Muscle of leg (tissue), 16 donors: ENCODE results near the gene POU2AF3. TPM values are rescaled to one million over a fixed set of nuclear protein-coding genes. Genes with fewer than 3 reads are reported as not detected.

Experiments
- DNase-seq: peaks from one replicate; pipeline ENCODE4 v3.0.0; 2013
- H3K27ac ChIP-seq: one replicate; pipeline ENCODE4 v1.5.1; 2013; ENCODE audit warnings: mild to moderate bottlenecking, low read length, control low read depth
- H3K27me3 ChIP-seq: one replicate; pipeline ENCODE4 v1.6.1; 2013; ENCODE audit warnings: low read length; ENCODE audit not compliant: control insufficient read depth, insufficient read depth
- H3K36me3 ChIP-seq: one replicate; pipeline ENCODE4 v1.6.1; 2013; ENCODE audit warnings: low read length; ENCODE audit not compliant: control insufficient read depth, insufficient read depth
- H3K4me1 ChIP-seq: one replicate; pipeline ENCODE4 v1.6.1; 2013; ENCODE audit warnings: low read length; ENCODE audit not compliant: control insufficient read depth, insufficient read depth
- H3K4me3 ChIP-seq: one replicate; pipeline ENCODE4 v1.5.1; 2013; ENCODE audit warnings: low read length, control low read depth
- H3K9me3 ChIP-seq: replicated peaks from 2 replicates; pipeline ENCODE4 v1.6.1; 2013; ENCODE audit warnings: low read depth, low read length; ENCODE audit not compliant: control insufficient read depth
- WGBS: methylation state at CpG from one replicate; pipeline ENCODE4 v1.1.5; 2013; ENCODE audit warnings: missing lambda C conversion rate; ENCODE audit not compliant: insufficient coverage; 5-methylcytosine and 5-hydroxymethylcytosine counted together
- long read RNA-seq, 11 donors: transcript quantifications; one replicate each; lab custom pipeline, GENCODE V29; 2026
- polyA plus RNA-seq, 8 donors: library from polyadenylated mRNA; unstranded; fragments of 120-200 nt; gene quantifications; one replicate each; pipeline versions ENCODE4 v1.2.1 to v1.2.3, GENCODE V29; 2013; ENCODE audit warnings: inconsistent platforms in 1 of 8, low replicate concordance in 1 of 8; ENCODE audit not compliant: insufficient read length in 8 of 8, insufficient read depth in 1 of 8
- total RNA-seq: library from RNA; stranded (reverse); fragments of 120-200 nt; gene quantifications from one replicate; pipeline ENCODE4 v1.2.4, GENCODE V29; 2013

POU2AF3 gene, protein sequence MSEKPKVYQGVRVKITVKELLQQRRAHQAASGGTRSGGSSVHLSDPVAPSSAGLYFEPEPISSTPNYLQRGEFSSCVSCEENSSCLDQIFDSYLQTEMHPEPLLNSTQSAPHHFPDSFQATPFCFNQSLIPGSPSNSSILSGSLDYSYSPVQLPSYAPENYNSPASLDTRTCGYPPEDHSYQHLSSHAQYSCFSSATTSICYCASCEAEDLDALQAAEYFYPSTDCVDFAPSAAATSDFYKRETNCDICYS
- total RNA-seq = 2.7 TPM
- 1 to 10 TPM; 3.8 to 6.2 (median 4.7) TPM for polyA plus RNA-seq
- long read RNA-seq, donor 1, partial matches to known transcripts = 0 of 3 reads
- long read RNA-seq, donor 1, other reads (novel, unspliced or antisense) = 0 of 3 reads
- long read RNA-seq, donor 2 = 0 reads
- long read RNA-seq, donor 3, partial matches to known transcripts = 0 of 2 reads
- long read RNA-seq, donor 3, other reads (novel, unspliced or antisense) = 0 of 2 reads
- long read RNA-seq, donor 4, partial matches to known transcripts = 0 of 1 reads
- long read RNA-seq, donor 4, other reads (novel, unspliced or antisense) = 0 of 1 reads
- long read RNA-seq, donor 5, partial matches to known transcripts = 0 of 1 reads
- long read RNA-seq, donor 5, other reads (novel, unspliced or antisense) = 0 of 1 reads
- long read RNA-seq, donor 6, partial matches to known transcripts = 0 of 2 reads
- long read RNA-seq, donor 6, other reads (novel, unspliced or antisense) = 0 of 2 reads
- long read RNA-seq, donor 7, partial matches to known transcripts = 0 of 2 reads
- long read RNA-seq, donor 7, other reads (novel, unspliced or antisense) = 0 of 2 reads
- long read RNA-seq, donor 8 = 0 reads
- long read RNA-seq, donor 9, partial matches to known transcripts = 7 of 7 reads
- long read RNA-seq, donor 9, other reads (novel, unspliced or antisense) = 0 of 7 reads
- long read RNA-seq, donor 10, partial matches to known transcripts = 0 of 1 reads
- long read RNA-seq, donor 10, other reads (novel, unspliced or antisense) = 0 of 1 reads
- long read RNA-seq, donor 11 = 0 reads

GRCh38 chr11:111298413-111299100, at the start of gene POU2AF3:
POU2AF3 (plus strand) TSS chr11:111298546; CDS start chr11:111298582, 36 bp downstream.
- WGBS = 6% methylated on average over 57 of the region's 57 CpGs
- Histone ChIP-seq H3K9me3 (no peaks in the 10 kb centered on the region), H3K4me1 (peaks cover 38% of the 10 kb centered on the region), H3K36me3 (no peaks in the 10 kb centered on the region), H3K27me3 (peaks cover 20% of the 10 kb centered on the region), H3K27ac (peak within 1 kb of the TSS; percentile 75), H3K4me3 (peak within 1 kb of the TSS; percentile 72)
- DNase-seq = peak; percentile 64

GRCh38 chr11:111250936-111251335, 47.4 kb upstream of the POU2AF3 start:
- WGBS = 83% methylated on average over 2 of the region's 2 CpGs
- no peaks in the 10 kb centered on the region for H3K36me3 ChIP-seq
- H3K9me3 ChIP-seq = no peaks in the 10 kb centered on the region
- no peaks in the 10 kb centered on the region for H3K27me3 ChIP-seq
- H3K27ac ChIP-seq = no peak overlapping the region
- H3K4me3 ChIP-seq = no peak overlapping the region
- DNase-seq = no peak
- no peaks in the 10 kb centered on the region for H3K4me1 ChIP-seq

GRCh38 chr11:111253131-111253530, 45.2 kb upstream of the POU2AF3 start:
- 92% methylated on average over 1 of the region's 1 CpG for WGBS
- Histone ChIP-seq H3K27me3 (no peaks in the 10 kb centered on the region), H3K36me3 (no peaks in the 10 kb centered on the region), H3K4me3 (no peak overlapping the region), H3K27ac (no peak overlapping the region), H3K9me3 (no peaks in the 10 kb centered on the region), H3K4me1 (no peaks in the 10 kb centered on the region)
- no peak for DNase-seq

GRCh38 chr11:111253630-111254029, 44.7 kb upstream of the POU2AF3 start:
- Histone ChIP-seq H3K4me1 (no peaks in the 10 kb centered on the region), H3K4me3 (no peak overlapping the region), H3K9me3 (no peaks in the 10 kb centered on the region), H3K27ac (no peak overlapping the region), H3K27me3 (no peaks in the 10 kb centered on the region), H3K36me3 (no peaks in the 10 kb centered on the region)
- 69% methylated on average over 2 of the region's 5 CpGs for WGBS
- no peak for DNase-seq

- no CpG with 5 or more reads among the region's 4 CpGs for WGBS
- DNase-seq = no peak
- Histone ChIP-seq H3K4me3 (no peak overlapping the region), H3K36me3 (no peaks in the 10 kb centered on the region), H3K27me3 (no peaks in the 10 kb centered on the region), H3K4me1 (no peaks in the 10 kb centered on the region), H3K9me3 (no peaks in the 10 kb centered on the region), H3K27ac (no peak overlapping the region)
These were observed 40.3 kb upstream of the POU2AF3 start for GRCh38 chr11:111258046-111258445.

- 90% methylated on average over 2 of the region's 4 CpGs for WGBS
- Histone ChIP-seq H3K4me1 (no peaks in the 10 kb centered on the region), H3K36me3 (no peaks in the 10 kb centered on the region)
These were observed 38.5 kb upstream of the POU2AF3 start for GRCh38 chr11:111259896-111260295.

GRCh38 chr11:111260811-111261210, 37.5 kb upstream of the POU2AF3 start:
- Histone ChIP-seq H3K4me1 (no peaks in the 10 kb centered on the region), H3K9me3 (no peaks in the 10 kb centered on the region), H3K4me3 (no peak overlapping the region), H3K36me3 (no peaks in the 10 kb centered on the region), H3K27me3 (no peaks in the 10 kb centered on the region), H3K27ac (no peak overlapping the region)
- 66% methylated on average over 3 of the region's 4 CpGs for WGBS
- DNase-seq = no peak

More at GRCh38 chr11:111259896-111260295, 38.5 kb upstream of the POU2AF3 start:
- Histone ChIP-seq H3K27me3 (no peaks in the 10 kb centered on the region), H3K27ac (no peak overlapping the region), H3K4me3 (no peak overlapping the region), H3K9me3 (no peaks in the 10 kb centered on the region)
- DNase-seq = no peak

DNA sequence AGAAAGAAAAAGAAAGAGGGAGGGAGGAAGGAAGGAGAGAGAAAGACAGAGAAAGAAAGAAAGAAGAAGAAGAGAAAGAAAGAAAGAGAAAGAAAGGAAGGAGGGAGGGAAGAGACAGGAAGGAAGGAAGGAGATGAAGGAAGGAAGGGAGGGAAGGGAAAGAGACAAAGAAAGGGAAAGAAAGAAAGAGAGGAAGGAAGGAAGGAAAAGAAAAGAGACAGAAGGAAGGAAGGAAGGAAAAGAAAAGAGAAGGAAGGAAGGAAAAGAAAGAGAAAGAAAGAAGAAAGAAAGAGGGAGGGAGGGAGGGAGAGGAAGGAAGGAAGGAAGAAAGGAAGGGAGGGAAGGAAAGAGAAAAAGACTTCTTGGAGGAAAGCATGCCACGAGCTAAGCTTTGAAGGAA, 33.7 kb upstream of the POU2AF3 start:
- Histone ChIP-seq H3K27ac (no peak overlapping the region), H3K27me3 (no peaks in the 10 kb centered on the region), H3K4me1 (peaks cover 9% of the 10 kb centered on the region), H3K4me3 (no peak overlapping the region), H3K9me3 (no peaks in the 10 kb centered on the region), H3K36me3 (no peaks in the 10 kb centered on the region)
- WGBS = 64% methylated on average over 1 of the region's 1 CpG
- DNase-seq = no peak

DNA sequence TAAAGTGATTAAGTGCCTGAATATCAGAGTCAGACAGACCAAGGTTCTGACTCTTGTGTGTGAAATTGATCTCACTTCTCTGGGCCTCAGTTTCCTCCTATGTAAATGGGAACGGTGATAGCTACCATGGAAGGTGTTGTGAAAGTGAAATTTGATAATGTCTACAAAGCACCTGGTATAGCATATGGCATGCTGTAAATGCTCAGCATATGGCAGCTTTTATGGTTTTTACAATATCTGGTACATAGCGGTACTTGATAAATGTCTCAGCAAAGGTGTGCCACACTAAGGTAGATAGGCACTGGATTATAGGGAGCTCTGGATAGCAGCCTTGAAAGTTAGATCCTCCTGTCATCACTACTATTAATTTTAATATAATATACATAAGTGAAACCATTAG, 32.9 kb upstream of the POU2AF3 start:
- no peaks in the 10 kb centered on the region for H3K36me3 ChIP-seq
- H3K27me3 ChIP-seq = no peaks in the 10 kb centered on the region
- peaks cover 11% of the 10 kb centered on the region for H3K4me1 ChIP-seq
- no peaks in the 10 kb centered on the region for H3K9me3 ChIP-seq
- WGBS = 60% methylated on average over 1 of the region's 2 CpGs
- no peak overlapping the region for H3K27ac ChIP-seq
- no peak for DNase-seq
- no peak overlapping the region for H3K4me3 ChIP-seq
